ENCODE data around the gene FKBP14.

DNA sequence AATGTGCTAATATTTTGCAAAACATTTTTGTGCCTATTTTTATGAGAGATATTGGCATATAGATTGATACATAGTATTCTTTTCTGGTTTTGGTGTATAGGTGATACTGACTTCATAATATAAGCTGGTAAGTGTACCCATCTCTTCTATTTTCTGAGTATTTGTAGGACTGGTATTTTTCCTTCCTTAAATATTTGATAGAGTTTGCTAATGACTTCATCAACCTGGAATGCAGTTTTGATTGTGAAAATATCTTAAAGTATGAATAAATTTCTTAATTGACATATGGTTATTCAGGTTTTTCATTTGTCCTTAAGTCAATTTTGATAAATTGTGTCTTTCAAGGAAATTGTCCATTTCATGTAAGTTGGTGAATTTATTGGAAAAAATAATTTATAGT lies 30.9 kb downstream of the FKBP14 start:
- TF ChIP-seq, protein P1, sequence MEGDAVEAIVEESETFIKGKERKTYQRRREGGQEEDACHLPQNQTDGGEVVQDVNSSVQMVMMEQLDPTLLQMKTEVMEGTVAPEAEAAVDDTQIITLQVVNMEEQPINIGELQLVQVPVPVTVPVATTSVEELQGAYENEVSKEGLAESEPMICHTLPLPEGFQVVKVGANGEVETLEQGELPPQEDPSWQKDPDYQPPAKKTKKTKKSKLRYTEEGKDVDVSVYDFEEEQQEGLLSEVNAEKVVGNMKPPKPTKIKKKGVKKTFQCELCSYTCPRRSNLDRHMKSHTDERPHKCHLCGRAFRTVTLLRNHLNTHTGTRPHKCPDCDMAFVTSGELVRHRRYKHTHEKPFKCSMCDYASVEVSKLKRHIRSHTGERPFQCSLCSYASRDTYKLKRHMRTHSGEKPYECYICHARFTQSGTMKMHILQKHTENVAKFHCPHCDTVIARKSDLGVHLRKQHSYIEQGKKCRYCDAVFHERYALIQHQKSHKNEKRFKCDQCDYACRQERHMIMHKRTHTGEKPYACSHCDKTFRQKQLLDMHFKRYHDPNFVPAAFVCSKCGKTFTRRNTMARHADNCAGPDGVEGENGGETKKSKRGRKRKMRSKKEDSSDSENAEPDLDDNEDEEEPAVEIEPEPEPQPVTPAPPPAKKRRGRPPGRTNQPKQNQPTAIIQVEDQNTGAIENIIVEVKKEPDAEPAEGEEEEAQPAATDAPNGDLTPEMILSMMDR (IDR thresholded peaks at IDR 0.05) = no peak
- TF ChIP-seq EP300 (IDR thresholded peaks at IDR 0.05) (no peak), POLR2A (IDR thresholded peaks at IDR 0.05) (no peak)

All from tibial nerve (tissue), 4 donors.